Neural progenitor cell (in vitro differentiated cells): Measurements from ENCODE around the gene ATPAF2. TPM values are rescaled to one million over a fixed set of nuclear protein-coding genes. Genes with fewer than 3 reads are reported as not detected.

Source experiments
- DNase-seq: peaks from one replicate; pipeline ENCODE4 v3.0.0-alpha.2; 2016; ENCODE audit warnings: low spot score
- H2AFZ ChIP-seq: fragments of 200-600 bp; sonication (generic); replicated peaks from 2 replicates; pipeline ENCODE4 v1.6.1; 2016; ENCODE audit warnings: antibody characterized with exemption
- H3F3A ChIP-seq: fragments of 200-600 bp; sonication (generic); 2 replicates; pipeline ENCODE4 v1.6.1; 2016; ENCODE audit warnings: antibody characterized with exemption, low read depth
- H3K27ac ChIP-seq: fragments of 200-600 bp; sonication (generic); 2 replicates; pipeline ENCODE4 v1.5.1; 2016; ENCODE audit warnings: mild to moderate bottlenecking
- H3K27me3 ChIP-seq: fragments of 200-600 bp; sonication (generic); 2 replicates; pipeline ENCODE4 v1.6.1; 2016; ENCODE audit warnings: mild to moderate bottlenecking, moderate library complexity
- H3K36me3 ChIP-seq: fragments of 200-600 bp; sonication (generic); 2 replicates; pipeline ENCODE4 v1.5.1; 2016
- H3K4me1 ChIP-seq: fragments of 200-600 bp; sonication (generic); 2 replicates; pipeline ENCODE4 v1.6.1; 2016; ENCODE audit warnings: mixed run types
- H3K4me2 ChIP-seq: fragments of 200-600 bp; sonication (generic); 2 replicates; pipeline ENCODE4 v1.6.1; 2016
- H3K4me3 ChIP-seq: fragments of 200-600 bp; sonication (generic); 2 replicates; pipeline ENCODE4 v1.5.1; 2016
- H3K79me2 ChIP-seq: fragments of 200-600 bp; sonication (generic); 2 replicates; pipeline ENCODE4 v1.6.1; 2016; ENCODE audit warnings: low read depth
- H3K9ac ChIP-seq: fragments of 200-600 bp; sonication (generic); 2 replicates; pipeline ENCODE4 v1.6.1; 2016
- H3K9me3 ChIP-seq: fragments of 200-600 bp; sonication (generic); 2 replicates; pipeline ENCODE4 v1.5.1; 2016; ENCODE audit warnings: low read depth
- H4K20me1 ChIP-seq: fragments of 200-600 bp; sonication (generic); 2 replicates; pipeline ENCODE4 v1.6.1; 2016; ENCODE audit warnings: low read depth
- H3K27ac Mint-ChIP-seq: 3 replicates; pipeline ENCODE4 v1.8.0; 2021; ENCODE audit warnings: mixed read lengths
- H3K27me3 Mint-ChIP-seq: 2 replicates; pipeline ENCODE4 v1.8.0; 2022; ENCODE audit warnings: low read depth, mild to moderate bottlenecking, inconsistent platforms, moderate library complexity, mixed read lengths; ENCODE audit not compliant: insufficient read depth
- H3K36me3 Mint-ChIP-seq: 3 replicates; pipeline ENCODE4 v1.8.0; 2021; ENCODE audit warnings: mixed read lengths
- H3K4me1 Mint-ChIP-seq: 3 replicates; pipeline ENCODE4 v1.8.0; 2021; ENCODE audit warnings: mixed read lengths
- H3K4me3 Mint-ChIP-seq: 3 replicates; pipeline ENCODE4 v1.8.0; 2021; ENCODE audit warnings: mild to moderate bottlenecking, moderate library complexity, mixed read lengths
- H3K9me3 Mint-ChIP-seq: 3 replicates; pipeline ENCODE4 v1.8.0; 2020; ENCODE audit warnings: mixed read lengths
- CTCF ChIP-seq: fragments of 200-600 bp; sonication (generic); IDR thresholded peaks from 2 replicates; pipeline ENCODE4 v1.5.1; 2017; ENCODE audit warnings: antibody characterized with exemption, mild to moderate bottlenecking
- EZH2 ChIP-seq: fragments of 200-600 bp; sonication (generic); IDR thresholded peaks from 2 replicates; pipeline ENCODE4 v1.6.1; 2017; ENCODE audit warnings: antibody characterized with exemption, mild to moderate bottlenecking, moderate library complexity
- EZH2phosphoT487 ChIP-seq: fragments of 200-600 bp; sonication (generic); IDR thresholded peaks from 2 replicates; pipeline ENCODE4 v1.6.1; 2017; ENCODE audit warnings: antibody characterized with exemption
- total RNA-seq: library from RNA; depleted of rRNA; stranded (reverse); fragments of >200 nt; gene quantifications from 2 replicates; pipeline ENCODE4 v1.2.3, GENCODE V29; 2015; ENCODE audit warnings: low replicate concordance

The ATPAF2 gene
- total RNA-seq, 1 donor from 2014 or later: 9.6 TPM

GRCh38 chr17:18079543-18079942, 40.6 kb upstream of the ATPAF2 start:
- H3K4me2 ChIP-seq: no peak overlapping the region
- Mint-ChIP-seq H3K4me1 (no peaks in the 10 kb centered on the region), H3K9me3 (no peaks in the 10 kb centered on the region), H3K36me3 (no peaks in the 10 kb centered on the region), H3K27ac (no peak overlapping the region), H3K4me3 (no peak overlapping the region), H3K27me3 (peaks cover 1% of the 10 kb centered on the region)
- no peaks in the 10 kb centered on the region for H3F3A ChIP-seq
- no peaks in the 10 kb centered on the region for H3K4me1 ChIP-seq
- H3K9me3 ChIP-seq: no peaks in the 10 kb centered on the region
- H3K27me3 ChIP-seq: no peaks in the 10 kb centered on the region
- H3K27ac ChIP-seq: no peak overlapping the region
- H3K9ac ChIP-seq: no peak overlapping the region
- no peak overlapping the region for H2AFZ ChIP-seq
- H4K20me1 ChIP-seq: no peaks in the 10 kb centered on the region
- DNase-seq: no peak
- no peaks in the 10 kb centered on the region for H3K36me3 ChIP-seq
- TF ChIP-seq EZH2 (no peak), CTCF (no peak), EZH2phosphoT487 (no peak)
- no peaks in the 10 kb centered on the region for H3K79me2 ChIP-seq
- H3K4me3 ChIP-seq: no peak overlapping the region

- peak overlapping the region; percentile 17 for H2AFZ ChIP-seq
- no peaks in the 10 kb centered on the region for H3K36me3 ChIP-seq
- Mint-ChIP-seq H3K27ac (no peak overlapping the region), H3K9me3 (no peaks in the 10 kb centered on the region), H3K27me3 (peaks cover 4% of the 10 kb centered on the region), H3K4me1 (no peaks in the 10 kb centered on the region), H3K4me3 (peak overlapping the region; percentile 58), H3K36me3 (no peaks in the 10 kb centered on the region)
- no peak overlapping the region for H3K9ac ChIP-seq
- H3K9me3 ChIP-seq: no peaks in the 10 kb centered on the region
- H3K4me3 ChIP-seq: no peak overlapping the region
- H3F3A ChIP-seq: no peaks in the 10 kb centered on the region
- TF ChIP-seq CTCF (no peak), EZH2phosphoT487 (no peak), EZH2 (no peak)
- no peaks in the 10 kb centered on the region for H3K4me1 ChIP-seq
- H4K20me1 ChIP-seq: no peaks in the 10 kb centered on the region
- no peak overlapping the region for H3K27ac ChIP-seq
- H3K27me3 ChIP-seq: no peaks in the 10 kb centered on the region
- no peak overlapping the region for H3K4me2 ChIP-seq
- no peak for DNase-seq
- no peaks in the 10 kb centered on the region for H3K79me2 ChIP-seq
Measured at GRCh38 chr17:18076936-18077335, 38.0 kb upstream of the ATPAF2 start.

- TF ChIP-seq EZH2 (no peak), EZH2phosphoT487 (no peak), CTCF (no peak)
- Histone ChIP-seq H2AFZ (no peak overlapping the region), H3K9ac (no peak overlapping the region), H3K4me3 (no peak overlapping the region), H3K4me1 (no peaks in the 10 kb centered on the region), H4K20me1 (no peaks in the 10 kb centered on the region), H3K4me2 (no peak overlapping the region), H3K9me3 (no peaks in the 10 kb centered on the region), H3K79me2 (no peaks in the 10 kb centered on the region), H3K27me3 (no peaks in the 10 kb centered on the region), H3F3A (peaks cover 3% of the 10 kb centered on the region), H3K27ac (no peak overlapping the region), H3K36me3 (no peaks in the 10 kb centered on the region)
- DNase-seq: no peak
- Mint-ChIP-seq H3K27ac (no peak overlapping the region), H3K36me3 (no peaks in the 10 kb centered on the region), H3K4me3 (no peak overlapping the region), H3K9me3 (no peaks in the 10 kb centered on the region), H3K4me1 (peaks cover 19% of the 10 kb centered on the region), H3K27me3 (peaks cover 4% of the 10 kb centered on the region)
Measured at GRCh38 chr17:18074566-18075272, 35.8 kb upstream of the ATPAF2 start.
